A549 treated with AZD9567 at 1 μM for 4 hours (cell line): ENCODE results near the gene MAGEL2. TPM values are rescaled to one million over a fixed set of nuclear protein-coding genes. Genes with fewer than 3 reads are reported as not detected.

Experiments
- total RNA-seq: library from RNA; stranded (reverse); fragments of 200-300 nt; extraction: Qiagen RNA extraction; gene quantifications from 5 replicates; pipeline ENCODE4 v1.2.3, GENCODE V29; 2022; ENCODE audit not compliant: insufficient read depth

The MAGEL2 gene
- not detected in 5 replicates for total RNA-seq

GRCh38 chr15:23647421-23648370 is at the start of gene MAGEL2:
Gene MAGEL2, minus strand, starts transcription at chr15:23647867. Its CDS starts 125 bp downstream, at chr15:23647742.

DNA sequence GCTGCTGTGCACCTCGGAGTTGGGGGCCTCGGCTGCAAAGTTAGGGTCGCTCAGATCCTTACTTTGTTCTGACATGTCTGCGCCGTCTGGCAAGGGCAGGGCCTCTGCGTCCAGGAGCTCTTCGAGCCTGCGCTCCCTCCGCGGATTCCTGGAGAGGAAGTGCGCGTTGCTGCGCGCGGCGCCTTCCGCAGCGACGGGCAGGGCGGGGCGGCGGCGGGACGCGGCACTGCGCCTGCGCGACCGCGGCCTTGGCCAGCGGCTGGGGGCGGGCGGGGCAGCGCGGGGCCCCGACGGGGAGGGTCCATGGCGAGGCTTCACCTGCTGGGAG is 39.4 kb upstream of the MAGEL2 start, which contains the start of gene NDN:
Gene NDN (minus strand): TSS at position 163 of the 328 bp plus-strand sequence. CDS start 88 bp downstream, at position 75.

Other genes starting within 250 kb of the MAGEL2 start
- gene GOLGA6L2, start 200.6 kb downstream of the MAGEL2 start, total RNA-seq = not detected in 5 replicates
- 1.5 to 2.7 TPM (median 2.2 TPM) in 5 replicates for gene MKRN3, start 82.2 kb downstream of the MAGEL2 start, total RNA-seq
- gene NDN, start 39.4 kb upstream of the MAGEL2 start, total RNA-seq = 0.06 TPM in 2 of 5 replicates, not detected in the others